GM12891 (cell line): ENCODE measurements around the gene TMTC1.

Source experiments
- DNase-seq: peaks from one replicate; pipeline ENCODE4 v3.0.0; 2011; ENCODE audit warnings: low spot score; ENCODE audit not compliant: insufficient read length
- FAIRE-seq: peaks from 2 replicates; lab custom pipeline; 2011; peaks lifted over from hg19 to GRCh38; lab: Jason Lieb, UNC
- PAX5 ChIP-seq: IDR thresholded peaks from 2 replicates; pipeline ENCODE4 v1.6.1; 2011; ENCODE audit warnings: low read length, moderate library complexity, mild to moderate bottlenecking; ENCODE audit not compliant: insufficient read depth, severe bottlenecking
- POLR2A ChIP-seq: IDR thresholded peaks from 2 replicates; pipeline ENCODE4 v1.6.1; 2011; ENCODE audit warnings: low read depth, low read length, control low read depth
- POLR2AphosphoS5 ChIP-seq: IDR thresholded peaks from 2 replicates; pipeline ENCODE4 v1.6.1; 2011; ENCODE audit warnings: low read depth, low read length, control low read depth
- POU2F2 ChIP-seq: IDR thresholded peaks from 2 replicates; pipeline ENCODE4 v1.6.1; 2011; ENCODE audit warnings: low read depth, mild to moderate bottlenecking, control low read depth, low read length, moderate library complexity
- SPI1 ChIP-seq: IDR thresholded peaks from 2 replicates; pipeline ENCODE4 v1.6.1; 2011; ENCODE audit warnings: low read depth, low read length, control low read depth
- TAF1 ChIP-seq: IDR thresholded peaks from 2 replicates; pipeline ENCODE4 v1.6.1; 2011; ENCODE audit warnings: low read depth, low read length, control low read depth

Gene TMTC1

GRCh38 chr12:29797565-29798355 lies 14.0 kb upstream of the TMTC1 start:
- no peak for FAIRE-seq
- TF ChIP-seq TAF1 (no peak), POU2F2 (no peak)

GRCh38 chr12:29796823-29797263 lies 13.1 kb upstream of the TMTC1 start:
- no peak for FAIRE-seq
- DNase-seq = no peak

More at GRCh38 chr12:29797565-29798355, 14.0 kb upstream of the TMTC1 start:
- DNase-seq = no peak

GRCh38 chr12:29795715-29796114 lies 12.0 kb upstream of the TMTC1 start:
- DNase-seq (no peak), FAIRE-seq (no peak)
- no peak for TF ChIP-seq SPI1
- TF ChIP-seq POU2F2 = no peak
- no peak for TF ChIP-seq PAX5
- TF ChIP-seq TAF1 = no peak
- no peak for TF ChIP-seq POLR2AphosphoS5
- no peak for TF ChIP-seq POLR2A

More at GRCh38 chr12:29796823-29797263, 13.1 kb upstream of the TMTC1 start:
- TF ChIP-seq POLR2AphosphoS5 (no peak), SPI1 (no peak), PAX5 (no peak), POU2F2 (no peak), TAF1 (no peak), POLR2A (no peak)

GRCh38 chr12:29794862-29795261 lies 11.1 kb upstream of the TMTC1 start:
- DNase-seq (no peak), FAIRE-seq (no peak)
- TF ChIP-seq TAF1 (no peak), SPI1 (no peak), POLR2A (no peak), POLR2AphosphoS5 (no peak), POU2F2 (no peak), PAX5 (no peak)

- no peak for TF ChIP-seq POU2F2
- TF ChIP-seq SPI1 = no peak
- no peak for TF ChIP-seq POLR2A
- TF ChIP-seq TAF1 = no peak
- no peak for TF ChIP-seq PAX5
- no peak for TF ChIP-seq POLR2AphosphoS5
- FAIRE-seq (no peak), DNase-seq (no peak)
Observed at GRCh38 chr12:29792853-29793252, 9.1 kb upstream of the TMTC1 start.

- DNase-seq = no peak
- FAIRE-seq = peak; percentile 38
- TF ChIP-seq TAF1 (no peak), PAX5 (no peak), SPI1 (no peak), POLR2AphosphoS5 (no peak), POU2F2 (no peak), POLR2A (no peak)
Observed at GRCh38 chr12:29792132-29792531, 8.4 kb upstream of the TMTC1 start.

- TF ChIP-seq TAF1 (no peak), SPI1 (no peak), POU2F2 (no peak), POLR2A (no peak), PAX5 (no peak), POLR2AphosphoS5 (no peak)
- no peak for DNase-seq
- FAIRE-seq = no peak
Observed at GRCh38 chr12:29782871-29783772, 620 bp downstream of the TMTC1 start.

- TF ChIP-seq POU2F2 (no peak), PAX5 (no peak), TAF1 (no peak), POLR2AphosphoS5 (no peak), SPI1 (no peak), POLR2A (no peak)
- DNase-seq (no peak), FAIRE-seq (no peak)
Observed at GRCh38 chr12:29782285-29782870, 1.4 kb downstream of the TMTC1 start.

- DNase-seq = no peak
- no peak for TF ChIP-seq PAX5
- TF ChIP-seq SPI1 = no peak
- no peak for TF ChIP-seq POU2F2
- no peak for TF ChIP-seq POLR2AphosphoS5
- no peak for TF ChIP-seq TAF1
- no peak for TF ChIP-seq POLR2A
- FAIRE-seq = no peak
Observed at GRCh38 chr12:29781705-29782266, 2.0 kb downstream of the TMTC1 start.
